GM12801 (cell line): ENCODE measurements around the gene SYNE4.

ENCODE experiments used
- TF ChIP-seq, protein P1 (sequence below): IDR thresholded peaks from one replicate; pipeline ENCODE4 v1.5.1; 2011; ENCODE audit warnings: control low read depth; ENCODE audit not compliant: insufficient read length; ENCODE audit errors: extremely low read depth

The SYNE4 gene

DNA sequence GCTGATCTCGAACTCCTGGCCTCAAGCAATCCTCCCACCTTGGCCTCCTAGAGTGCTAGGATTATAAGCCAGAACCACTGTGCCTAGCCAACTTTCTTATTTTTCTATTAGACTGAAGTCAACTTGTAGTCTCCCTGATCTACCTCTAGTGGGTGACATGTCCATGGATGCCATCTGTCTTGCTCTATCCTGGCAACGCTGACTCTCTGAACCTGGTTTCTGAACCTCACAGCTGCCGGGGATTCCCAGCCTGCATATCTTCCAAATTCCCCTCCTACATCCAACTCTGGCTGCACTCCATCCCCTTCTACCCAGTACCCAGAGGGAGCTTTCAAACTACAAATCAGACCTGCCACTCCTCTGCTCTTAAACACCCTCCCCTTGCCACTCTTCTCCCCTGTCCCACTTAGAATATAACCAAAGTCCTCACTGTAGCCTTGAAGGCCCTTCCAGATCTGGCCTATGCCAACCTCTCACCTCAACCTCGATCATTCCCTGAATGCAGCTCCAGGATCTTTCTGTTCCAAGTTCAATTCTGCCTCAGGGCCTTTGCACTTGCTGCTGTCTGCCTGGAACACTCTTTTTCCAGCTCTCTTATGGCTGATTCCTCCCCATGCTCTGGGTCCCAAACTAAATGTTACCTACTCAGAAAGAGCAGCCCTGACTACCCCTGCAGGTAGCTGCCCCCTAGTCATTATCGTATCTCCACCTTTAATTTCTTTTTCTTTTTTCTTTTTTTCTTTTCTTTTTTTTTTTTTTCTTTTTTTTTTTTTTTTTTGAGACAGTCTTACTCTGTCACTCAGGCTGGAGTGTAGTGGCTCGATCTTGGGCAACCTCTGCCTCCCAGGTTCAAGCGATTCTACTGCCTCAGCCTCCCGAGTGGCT lies 21.9 kb upstream of the SYNE4 start:
- TF ChIP-seq, protein P1, sequence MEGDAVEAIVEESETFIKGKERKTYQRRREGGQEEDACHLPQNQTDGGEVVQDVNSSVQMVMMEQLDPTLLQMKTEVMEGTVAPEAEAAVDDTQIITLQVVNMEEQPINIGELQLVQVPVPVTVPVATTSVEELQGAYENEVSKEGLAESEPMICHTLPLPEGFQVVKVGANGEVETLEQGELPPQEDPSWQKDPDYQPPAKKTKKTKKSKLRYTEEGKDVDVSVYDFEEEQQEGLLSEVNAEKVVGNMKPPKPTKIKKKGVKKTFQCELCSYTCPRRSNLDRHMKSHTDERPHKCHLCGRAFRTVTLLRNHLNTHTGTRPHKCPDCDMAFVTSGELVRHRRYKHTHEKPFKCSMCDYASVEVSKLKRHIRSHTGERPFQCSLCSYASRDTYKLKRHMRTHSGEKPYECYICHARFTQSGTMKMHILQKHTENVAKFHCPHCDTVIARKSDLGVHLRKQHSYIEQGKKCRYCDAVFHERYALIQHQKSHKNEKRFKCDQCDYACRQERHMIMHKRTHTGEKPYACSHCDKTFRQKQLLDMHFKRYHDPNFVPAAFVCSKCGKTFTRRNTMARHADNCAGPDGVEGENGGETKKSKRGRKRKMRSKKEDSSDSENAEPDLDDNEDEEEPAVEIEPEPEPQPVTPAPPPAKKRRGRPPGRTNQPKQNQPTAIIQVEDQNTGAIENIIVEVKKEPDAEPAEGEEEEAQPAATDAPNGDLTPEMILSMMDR, result no peak

DNA sequence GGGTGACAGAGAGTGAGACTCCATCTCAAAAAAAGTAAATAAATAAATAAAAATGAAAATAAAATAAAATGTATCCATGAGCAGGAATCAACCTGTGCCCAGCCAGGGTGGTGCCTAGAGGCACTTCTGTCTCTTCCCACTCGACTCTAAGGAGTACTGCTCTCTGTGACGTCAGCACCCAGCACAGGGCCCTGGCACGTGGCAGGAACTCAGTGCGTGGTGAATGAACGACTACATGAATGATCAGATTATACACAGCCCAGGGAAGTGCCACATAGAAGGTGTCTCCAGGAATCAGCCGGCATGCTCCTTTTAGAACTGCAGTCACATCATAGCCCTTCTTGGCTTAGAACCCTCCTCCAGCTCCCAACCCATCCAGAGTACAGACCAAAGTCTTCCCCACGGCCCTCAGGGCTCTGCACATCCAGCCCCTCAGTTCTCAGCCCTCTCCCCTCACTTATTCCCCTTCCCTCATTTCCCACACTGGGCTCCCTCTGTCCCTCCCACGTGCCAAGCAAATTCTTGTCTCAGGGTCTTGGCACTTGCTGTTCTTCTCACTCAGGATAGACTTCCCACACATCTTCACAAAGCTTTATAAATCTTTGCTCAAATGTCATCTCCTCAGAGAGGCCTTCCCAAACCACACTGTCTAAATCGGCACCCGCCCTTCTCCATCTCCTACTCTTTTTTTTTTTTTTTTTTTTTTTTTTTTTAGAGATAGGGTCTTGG lies 19.9 kb upstream of the SYNE4 start:
- TF ChIP-seq, protein P1, result no peak

DNA sequence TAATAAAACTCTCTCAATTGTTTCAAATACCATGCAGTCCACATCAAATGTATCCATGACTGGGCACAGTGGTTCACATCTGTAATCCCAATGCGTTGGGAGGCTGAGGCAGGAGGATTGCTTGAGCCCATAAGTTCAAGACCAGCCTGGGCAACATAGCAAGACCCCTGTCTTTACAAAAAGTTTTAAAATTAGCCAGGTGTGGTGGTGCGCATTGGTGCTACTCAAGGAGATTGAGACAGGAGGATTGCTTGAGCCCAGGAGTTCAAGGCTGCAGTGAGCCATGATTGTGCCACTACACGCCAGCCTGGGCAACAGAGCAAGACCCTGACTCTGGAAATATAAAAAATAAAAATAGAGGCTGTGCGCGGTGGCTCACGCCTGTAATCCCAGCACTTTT lies 19.1 kb upstream of the SYNE4 start:
- TF ChIP-seq, protein P1, result no peak

DNA sequence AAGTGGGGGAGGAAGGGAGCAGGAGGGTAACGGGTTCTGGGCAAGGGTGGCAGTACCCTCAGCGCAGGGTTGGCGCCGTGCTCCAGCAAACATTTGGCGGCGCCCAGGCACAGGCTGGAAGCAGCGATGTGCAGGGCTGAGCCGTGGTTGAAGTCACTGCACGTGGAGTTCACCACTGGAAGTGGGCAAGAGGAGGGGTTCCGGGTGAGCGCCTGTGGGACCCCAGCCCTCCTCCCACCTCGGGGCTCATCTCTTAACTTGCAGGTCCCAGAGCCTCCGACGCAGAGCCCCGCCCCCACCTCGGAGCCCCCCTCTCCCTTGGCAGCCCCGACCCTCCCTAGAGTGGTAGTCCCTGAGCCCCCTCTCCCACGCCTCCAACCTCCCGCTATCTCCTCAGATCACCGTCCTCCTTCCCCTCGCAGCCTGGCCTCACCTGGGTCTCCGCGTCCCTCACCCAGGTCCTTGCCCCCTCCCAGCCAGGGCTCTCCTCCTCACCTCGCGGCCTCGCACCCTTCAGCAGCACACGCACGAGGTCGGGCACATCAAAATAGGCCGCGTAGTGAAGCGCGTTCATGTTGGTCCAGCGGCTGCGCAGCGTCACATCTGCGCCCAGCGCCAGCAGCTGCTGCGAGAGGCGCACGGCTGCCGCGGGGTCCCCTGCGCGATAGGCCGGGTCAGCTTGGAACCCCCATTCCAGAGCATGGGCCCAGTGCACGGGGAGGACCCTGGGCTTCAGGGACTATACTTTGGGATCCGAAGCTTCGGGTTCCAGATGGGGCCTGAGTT lies 17.7 kb upstream of the SYNE4 start:
- TF ChIP-seq, protein P1, result no peak

DNA sequence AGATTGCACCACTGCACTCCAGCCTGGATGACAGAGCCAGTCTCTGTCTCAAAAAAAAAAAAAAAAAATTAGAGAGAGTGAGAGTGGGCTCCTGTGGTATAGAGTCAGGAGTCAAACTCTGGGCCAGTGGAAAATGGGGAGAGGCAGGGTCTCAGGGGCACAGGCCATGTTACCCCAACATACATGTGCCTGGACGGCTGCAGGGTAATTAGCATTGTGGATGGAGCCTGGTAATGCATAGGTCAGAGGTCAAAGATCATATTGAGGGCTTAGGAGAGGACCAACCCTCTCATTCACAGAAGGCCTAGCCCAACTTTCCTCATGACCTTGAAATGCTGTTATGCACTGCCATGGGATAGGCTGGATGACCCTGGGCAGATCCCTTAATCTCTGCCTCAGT lies 16.9 kb upstream of the SYNE4 start:
- TF ChIP-seq, protein P1, result no peak

DNA sequence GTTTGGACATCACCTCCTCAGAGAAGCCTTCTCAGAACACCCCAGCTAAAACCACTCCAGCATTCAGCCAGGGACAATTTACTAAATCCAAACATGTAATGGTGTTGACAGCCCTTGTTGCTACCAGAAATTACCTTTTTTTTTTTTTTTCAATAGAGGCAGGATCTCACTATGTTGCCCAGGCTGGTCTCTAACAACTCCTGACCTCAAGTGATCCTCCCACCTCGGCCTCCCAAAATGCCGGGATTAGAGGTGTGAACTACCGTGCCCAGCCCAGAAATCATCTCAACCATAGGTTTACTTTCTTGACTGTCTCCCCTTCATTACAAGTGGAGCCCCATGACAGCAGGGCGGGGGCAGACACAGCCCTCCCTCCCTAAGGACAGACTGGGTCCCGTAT lies 14.8 kb upstream of the SYNE4 start:
- TF ChIP-seq, protein P1, result no peak

DNA sequence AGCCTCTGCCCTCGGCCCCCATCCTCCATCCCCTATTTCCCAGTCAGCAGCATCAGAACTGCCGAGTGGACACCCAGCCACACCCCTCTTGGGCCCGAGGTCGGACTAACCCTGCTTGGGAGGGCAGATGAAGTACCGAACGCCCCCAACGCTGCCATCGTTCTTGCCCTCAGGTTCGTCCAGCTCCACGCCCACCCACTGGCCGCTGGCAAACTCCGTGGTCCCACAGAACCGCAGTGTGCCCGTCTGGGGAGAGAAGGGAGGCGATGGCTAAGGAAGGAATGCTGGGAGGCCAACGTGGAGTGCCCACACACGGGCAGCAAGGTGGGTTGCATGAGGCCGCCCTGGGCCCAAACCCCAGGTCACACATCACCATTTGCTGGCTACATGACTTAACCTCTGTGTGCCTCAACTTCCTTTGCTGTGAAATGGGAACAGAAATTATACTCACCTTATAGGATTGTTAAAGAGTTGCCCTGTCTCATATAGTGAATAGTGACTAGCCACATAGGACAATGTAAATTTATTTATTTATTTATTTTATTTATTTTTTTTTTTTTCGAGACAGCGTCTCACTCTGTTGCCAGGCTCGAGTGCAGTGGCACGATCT lies 10.6 kb upstream of the SYNE4 start:
- TF ChIP-seq, protein P1, result no peak
